SJSA1 (cell line): ENCODE measurements around the gene CORO6. TPM values are rescaled to one million over a fixed set of nuclear protein-coding genes. Genes with fewer than 3 reads are reported as not detected.

Experiments
- DNase-seq, 2 experiments: peaks; one replicate each; pipeline ENCODE4 v3.0.0-alpha.2; 2015 to 2020; ENCODE audit warnings: low spot score in 2 of 2, low read depth in 1 of 2
- H3K27ac ChIP-seq: fragments of 250-450 bp; sonication (Bioruptor Pico); 2 replicates; pipeline ENCODE4 v1.5.1; 2020; ENCODE audit warnings: mild to moderate bottlenecking, moderate library complexity
- H3K27me3 ChIP-seq: fragments of 250-450 bp; sonication (Bioruptor Pico); replicated peaks from 2 replicates; pipeline ENCODE4 v1.5.1; 2020; ENCODE audit warnings: mild to moderate bottlenecking, moderate library complexity
- H3K36me3 ChIP-seq: fragments of 250-450 bp; sonication (Bioruptor Pico); 2 replicates; pipeline ENCODE4 v1.5.1; 2020; ENCODE audit warnings: mild to moderate bottlenecking
- H3K4me1 ChIP-seq: fragments of 250-450 bp; sonication (Bioruptor Pico); replicated peaks from 2 replicates; pipeline ENCODE4 v1.6.1; 2021; ENCODE audit warnings: mild to moderate bottlenecking
- H3K4me3 ChIP-seq: fragments of 250-450 bp; sonication (Bioruptor Pico); 2 replicates; pipeline ENCODE4 v1.5.1; 2020; ENCODE audit warnings: mild to moderate bottlenecking
- H3K9me3 ChIP-seq: fragments of 250-450 bp; sonication (Bioruptor Pico); replicated peaks from 2 replicates; pipeline ENCODE4 v1.5.1; 2020; ENCODE audit warnings: mild to moderate bottlenecking
- total RNA-seq: library from RNA; depleted of rRNA; stranded (reverse); fragments of >200 nt; shearing (Covaris generic); gene quantifications from 2 replicates; pipeline ENCODE4 v1.2.3, GENCODE V29; 2014

CORO6 gene
- total RNA-seq, 1 experiment from 2014 or later, result 0.45 TPM

- Histone ChIP-seq H3K27me3 (no peaks in the 10 kb centered on the region), H3K9me3 (no peaks in the 10 kb centered on the region), H3K36me3 (no peaks in the 10 kb centered on the region), H3K4me3 (no peak overlapping the region), H3K27ac (no peak overlapping the region), H3K4me1 (peaks cover 35% of the 10 kb centered on the region)
- DNase-seq, result no peak
Observed at GRCh38 chr17:29595943-29596774, 26.6 kb downstream of the CORO6 start.

- Histone ChIP-seq H3K27me3 (no peaks in the 10 kb centered on the region), H3K4me3 (no peak overlapping the region), H3K4me1 (peaks cover 43% of the 10 kb centered on the region), H3K36me3 (0 out of 2 replicates have a peak, but pooled peaks cover 2% of the 10 kb centered on the region), H3K27ac (no peak overlapping the region), H3K9me3 (no peaks in the 10 kb centered on the region)
- DNase-seq, result no peak
Observed at GRCh38 chr17:29595107-29595942, 27.4 kb downstream of the CORO6 start.

- no peak for DNase-seq
- Histone ChIP-seq H3K36me3 (0 out of 2 replicates have a peak, but pooled peaks cover 2% of the 10 kb centered on the region), H3K27ac (no peak overlapping the region), H3K9me3 (no peaks in the 10 kb centered on the region), H3K4me1 (peaks cover 51% of the 10 kb centered on the region), H3K27me3 (no peaks in the 10 kb centered on the region), H3K4me3 (no peak overlapping the region)
Observed at GRCh38 chr17:29594519-29595090, 28.1 kb downstream of the CORO6 start.

- Histone ChIP-seq H3K36me3 (peaks cover 4% of the 10 kb centered on the region; the same call in 1 of the 2 replicates), H3K9me3 (no peaks in the 10 kb centered on the region), H3K27ac (no peak overlapping the region), H3K27me3 (no peaks in the 10 kb centered on the region), H3K4me3 (peak overlapping the region; percentile 57), H3K4me1 (peaks cover 52% of the 10 kb centered on the region)
- DNase-seq, result no peak
Observed at GRCh38 chr17:29593591-29594518, 28.9 kb downstream of the CORO6 start.

DNA sequence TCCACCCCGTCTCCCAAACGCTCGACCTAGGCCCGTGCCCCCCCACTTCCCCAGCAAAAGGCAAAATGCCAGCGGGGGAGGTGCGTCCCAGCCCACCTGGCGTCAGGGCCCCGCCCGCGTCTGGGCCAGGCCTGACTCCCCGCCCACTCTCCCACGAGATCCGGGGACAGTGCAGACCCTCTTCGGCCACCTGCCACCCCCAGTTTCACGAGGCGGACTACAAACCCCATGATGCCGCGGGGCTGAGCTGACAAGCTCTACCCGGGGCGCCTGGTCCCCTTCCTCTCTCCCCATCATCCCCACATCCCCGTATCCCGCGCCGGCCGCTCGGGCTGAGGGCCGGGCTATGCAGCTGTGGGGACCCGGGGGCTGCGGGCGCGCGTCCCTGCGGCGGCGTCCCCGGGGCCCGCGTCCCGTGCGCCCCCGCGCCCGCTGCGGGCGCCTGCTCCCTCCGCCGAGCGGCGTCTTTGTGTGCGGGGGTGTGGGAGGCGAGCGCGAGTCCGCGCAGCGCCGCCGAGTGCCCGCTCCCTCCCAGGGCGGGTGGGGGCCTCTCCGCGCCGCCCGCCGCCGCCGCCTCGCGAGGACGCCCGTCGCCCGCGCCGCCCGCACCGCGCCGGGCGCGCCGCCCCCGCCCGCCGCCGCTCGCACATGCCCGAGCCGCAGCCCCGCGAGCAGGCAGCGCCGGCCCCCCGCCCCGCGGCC is 29.7 kb downstream of the CORO6 start, which contains the start of gene ANKRD13B:
Gene ANKRD13B, plus strand, starts transcription at position 283 of the 702 bp plus-strand sequence. CDS start 490 bp downstream, outside the sequence.
- no peaks in the 10 kb centered on the region for H3K9me3 ChIP-seq
- DNase-seq, result no peak

DNA sequence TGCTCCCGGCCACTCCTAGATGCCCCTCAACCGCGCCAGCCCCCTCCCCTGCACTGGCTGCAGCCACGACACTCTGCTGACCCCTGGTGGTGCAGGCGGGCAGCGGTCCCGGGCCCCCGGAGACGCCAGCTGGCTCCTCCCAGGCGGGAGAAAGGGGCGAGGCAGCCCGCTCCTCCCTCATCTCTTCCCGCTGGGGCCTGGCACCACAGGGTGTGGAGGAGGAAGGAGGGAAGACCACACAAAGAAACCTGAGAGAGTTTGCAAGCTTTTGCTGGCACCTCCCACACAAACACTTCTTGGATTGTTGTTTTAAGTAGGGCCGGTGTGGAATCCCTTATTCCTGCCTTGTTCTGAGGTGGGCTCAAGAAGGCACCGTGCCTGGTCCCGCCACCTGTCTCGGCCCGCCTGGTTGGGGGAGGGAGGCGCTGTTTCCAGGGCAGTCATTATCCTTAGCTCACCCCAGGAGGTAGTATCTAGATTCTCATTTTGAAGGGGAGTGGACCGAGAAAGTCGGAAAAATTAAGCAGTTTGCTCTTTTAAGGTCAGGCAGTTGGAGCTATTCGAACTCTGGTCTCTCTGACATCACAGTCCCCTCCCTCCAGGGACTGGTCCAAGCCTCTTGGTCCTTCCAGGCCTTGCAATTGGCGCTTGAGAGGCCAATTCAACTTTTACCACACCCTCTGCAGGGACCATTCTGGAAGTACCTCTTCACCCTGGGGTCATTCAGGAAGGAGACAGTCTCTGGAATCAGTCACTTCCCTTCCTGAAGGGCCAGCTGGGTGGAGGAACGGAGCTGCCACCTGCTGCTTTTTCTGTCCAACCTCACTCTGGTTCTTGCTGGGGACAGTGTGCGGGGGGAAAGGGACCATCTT is 30.7 kb downstream of the CORO6 start:
- Histone ChIP-seq H3K4me1 (peaks cover 64% of the 10 kb centered on the region), H3K27ac (no peak overlapping the region), H3K27me3 (no peaks in the 10 kb centered on the region), H3K9me3 (no peaks in the 10 kb centered on the region), H3K4me3 (peak overlapping the region; percentile 3), H3K36me3 (peaks cover 9% of the 10 kb centered on the region; the same call in 1 of the 2 replicates)
- peak; percentile 90 to 91 for DNase-seq

More for the DNA sequence above, 29.7 kb downstream of the CORO6 start, which contains the start of gene ANKRD13B:
- peaks cover 9% of the 10 kb centered on the region; the same call in 1 of the 2 replicates for H3K36me3 ChIP-seq
- H3K27ac ChIP-seq, result no peak within 1 kb of the TSS
- peaks cover 60% of the 10 kb centered on the region for H3K4me1 ChIP-seq
- no peaks in the 10 kb centered on the region for H3K27me3 ChIP-seq
- H3K4me3 ChIP-seq, result peak within 1 kb of the TSS; percentile 57

DNA sequence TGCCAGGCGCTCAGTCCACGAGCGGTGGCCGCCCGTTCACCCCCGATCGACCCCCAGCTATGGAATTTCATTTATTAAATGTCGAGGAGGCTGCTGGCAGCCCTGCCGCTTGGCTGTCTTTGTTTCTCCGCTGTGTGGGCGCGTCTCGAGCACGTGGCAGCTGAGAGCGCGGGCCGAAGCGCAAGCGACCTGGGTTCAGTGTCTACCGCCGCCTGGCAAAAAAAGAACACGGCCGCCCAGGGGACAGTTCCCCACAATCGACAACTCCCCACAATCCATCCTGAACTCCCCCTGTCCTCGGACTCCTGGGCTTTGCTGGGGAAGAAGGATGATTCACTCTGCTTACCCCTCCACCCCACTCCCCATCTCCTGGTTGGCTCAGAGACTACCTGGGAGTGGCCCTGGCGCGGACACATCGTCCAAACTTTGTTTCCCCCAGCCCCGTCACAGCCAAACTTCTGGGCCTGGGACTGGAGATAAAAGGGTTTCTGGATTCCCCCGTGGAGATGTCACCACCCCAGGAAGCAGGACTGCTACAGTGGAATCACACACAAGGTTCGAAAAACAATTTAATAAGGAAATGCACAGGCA is 31.5 kb downstream of the CORO6 start:
- no peak for DNase-seq
- peaks cover 64% of the 10 kb centered on the region for H3K4me1 ChIP-seq
- peaks cover 9% of the 10 kb centered on the region; the same call in 1 of the 2 replicates for H3K36me3 ChIP-seq
- H3K9me3 ChIP-seq, result no peaks in the 10 kb centered on the region
- peak overlapping the region; percentile 3 for H3K4me3 ChIP-seq
- H3K27me3 ChIP-seq, result no peaks in the 10 kb centered on the region
- H3K27ac ChIP-seq, result no peak overlapping the region

GRCh38 chr17:29590411-29591145 is 32.1 kb downstream of the CORO6 start:
- Histone ChIP-seq H3K4me1 (peaks cover 64% of the 10 kb centered on the region), H3K4me3 (no peak overlapping the region), H3K27me3 (no peaks in the 10 kb centered on the region), H3K9me3 (no peaks in the 10 kb centered on the region), H3K36me3 (peaks cover 9% of the 10 kb centered on the region; the same call in 1 of the 2 replicates), H3K27ac (no peak overlapping the region)
- no peak for DNase-seq

GRCh38 chr17:29589524-29590410 is 32.9 kb downstream of the CORO6 start, which contains the start of gene GIT1:
GIT1 (minus strand) TSS chr17:29589648; CDS start chr17:29589378, 270 bp downstream.
- no peaks in the 10 kb centered on the region for H3K27me3 ChIP-seq
- DNase-seq, result peak; percentile 82 to 91
- H3K4me1 ChIP-seq, result peaks cover 58% of the 10 kb centered on the region

More at GRCh38 chr17:29589524-29590410, 32.9 kb downstream of the CORO6 start, which contains the start of gene GIT1:
- Histone ChIP-seq H3K4me3 (peak within 1 kb of the TSS; percentile 80), H3K36me3 (peaks cover 9% of the 10 kb centered on the region; the same call in 1 of the 2 replicates), H3K9me3 (no peaks in the 10 kb centered on the region), H3K27ac (no peak within 1 kb of the TSS)
